IPS-NIHi7 (cell line): ENCODE measurements around the gene RBM14.
A peak's percentile ranks its signal among the peaks of the same experiment; 100 is the strongest.
"Not testable (repeated sequence)": the region's sequence is repeated elsewhere in the genome, so short reads cannot be mapped to it uniquely, and the experiment has no call there.

Experiments used
- DNase-seq: peaks from one replicate; pipeline ENCODE4 v3.0.0; 2012; ENCODE audit warnings: mixed read lengths; ENCODE audit errors: extremely low spot score

Gene RBM14

DNA sequence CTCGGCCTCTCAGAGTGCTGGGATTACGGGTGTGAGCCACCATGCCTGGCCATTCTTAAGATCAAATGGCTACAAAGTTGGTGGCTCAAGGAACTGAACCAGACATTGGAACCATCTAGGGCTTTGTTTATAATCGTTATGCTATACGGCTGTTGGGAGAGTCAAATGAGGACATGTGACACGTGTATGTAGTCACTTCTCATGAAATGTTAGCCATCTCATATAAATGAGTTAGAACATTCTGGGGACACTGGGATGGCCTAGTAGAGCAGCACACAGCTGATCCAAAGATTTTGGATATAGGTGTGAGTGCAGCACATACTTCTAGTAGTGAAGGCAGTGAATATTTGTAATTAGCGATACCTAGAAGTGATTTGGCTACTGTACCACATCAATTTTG is 15.5 kb downstream of the RBM14 start:
- no peak for DNase-seq

DNA sequence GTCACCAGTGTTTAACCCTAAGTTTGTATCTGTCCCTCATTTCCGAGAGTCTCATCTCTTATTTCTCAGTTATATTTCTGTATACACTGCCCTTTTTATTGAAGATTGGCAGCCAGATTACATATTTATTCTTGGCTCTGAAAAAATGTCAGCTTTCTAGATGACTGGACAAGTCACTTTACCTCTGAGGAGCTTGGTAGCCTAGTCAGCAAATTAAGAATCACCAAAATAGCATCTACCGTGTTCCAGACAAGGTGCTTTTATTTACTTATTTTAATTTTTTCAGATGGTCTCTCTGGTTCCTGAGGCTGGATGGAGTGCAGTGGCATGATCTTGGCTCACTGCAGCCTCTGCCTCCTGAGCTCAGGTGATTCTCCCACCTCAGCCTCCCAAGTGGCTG is 16.5 kb downstream of the RBM14 start:
- DNase-seq = no peak

DNA sequence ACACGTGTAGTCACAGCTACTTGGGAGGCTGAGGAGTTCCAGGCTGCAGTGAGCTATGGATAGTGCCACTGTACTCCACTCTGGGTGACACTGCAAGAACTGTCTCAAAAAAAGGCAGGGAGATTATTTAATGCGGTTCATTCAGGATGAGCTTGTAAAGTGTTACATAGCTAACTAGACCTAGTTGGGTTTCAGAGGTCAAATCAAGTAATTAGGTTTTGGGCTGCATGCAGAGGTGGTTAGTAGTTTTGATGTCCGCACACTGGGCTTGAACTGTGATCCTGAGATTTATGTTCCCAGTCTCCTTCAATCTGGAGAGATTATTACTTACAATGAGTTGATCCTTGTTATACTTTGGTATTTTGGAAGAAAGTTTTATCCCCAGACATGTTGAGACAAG is 20.0 kb downstream of the RBM14 start:
- no peak for DNase-seq

DNA sequence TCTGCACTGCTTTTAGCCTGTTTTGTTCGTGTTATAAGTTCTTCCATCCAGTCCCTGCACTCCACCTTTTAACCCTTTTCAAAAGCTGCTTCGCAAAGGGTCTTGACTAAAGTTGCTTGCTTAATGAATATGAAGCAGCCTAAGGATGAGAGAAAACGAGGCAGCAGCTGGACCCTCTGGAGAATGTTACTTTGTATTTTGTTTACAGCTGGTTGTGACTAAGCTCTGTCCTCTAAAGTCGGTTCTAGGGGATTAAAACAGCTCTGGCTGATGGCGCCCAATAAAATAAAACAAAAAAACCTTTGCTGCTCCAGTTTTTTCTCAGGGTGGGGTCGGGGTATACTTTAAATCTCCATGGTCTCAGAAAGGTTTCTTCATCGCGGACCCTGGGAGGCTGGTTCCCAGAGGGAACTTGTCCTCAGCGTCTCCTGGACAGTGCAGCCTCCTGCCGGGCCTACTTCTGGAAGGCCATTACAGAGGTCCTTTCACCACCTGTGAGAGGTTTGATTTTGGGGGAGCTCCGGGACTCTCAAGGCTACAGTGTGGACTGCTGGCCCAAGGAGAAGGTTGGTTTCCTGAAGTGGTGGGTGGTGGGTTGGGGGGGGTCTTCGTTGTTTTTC is 21.2 kb downstream of the RBM14 start:
- DNase-seq = peak; percentile 22

DNA sequence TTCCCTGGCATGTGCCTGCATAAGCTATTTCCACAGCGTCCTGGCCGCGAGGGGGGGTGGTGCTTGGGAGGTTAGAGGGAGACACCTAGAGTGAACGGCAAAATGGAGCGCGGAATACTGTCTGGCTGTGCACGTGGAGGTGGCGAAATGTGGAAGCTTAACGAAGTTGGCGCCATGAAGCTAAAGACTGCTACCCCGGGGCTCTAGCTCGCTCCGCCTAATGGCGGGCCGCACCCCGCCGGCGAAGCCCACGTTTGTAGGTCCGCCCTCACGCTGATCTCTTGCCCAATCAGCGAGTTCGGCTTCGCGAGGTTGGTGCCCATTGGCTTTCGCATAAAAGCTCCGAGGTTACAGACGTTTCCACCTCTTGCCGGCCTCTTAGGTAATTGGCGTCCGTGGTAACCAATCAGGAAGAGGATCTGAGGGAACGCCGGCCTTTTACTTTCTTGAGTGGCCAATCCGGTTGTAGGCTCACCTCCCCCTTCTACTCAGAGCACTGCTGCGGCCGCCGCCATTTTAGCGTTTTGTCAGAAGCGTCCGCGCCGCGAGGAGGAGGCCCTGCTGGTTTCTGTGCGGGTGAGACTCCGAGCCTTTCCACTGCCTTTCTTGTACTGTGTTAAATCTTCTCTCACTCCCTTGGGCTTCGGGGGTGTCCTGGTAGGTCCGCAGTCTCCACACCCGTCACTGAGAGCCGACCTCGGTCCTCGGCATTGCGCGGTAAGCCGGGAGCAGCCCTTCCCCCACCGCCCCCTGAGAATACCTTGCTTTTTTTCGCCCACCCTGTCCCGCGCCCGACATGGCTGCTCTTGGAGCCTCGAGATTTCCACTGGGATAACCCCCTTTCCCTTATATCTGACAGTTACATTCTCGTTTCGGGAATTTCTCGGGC is 22.0 kb downstream of the RBM14 start, which contains the start of gene RBM4:
RBM4 (plus strand) TSS at position 527 of the 889 bp plus-strand sequence. CDS start 1,009 bp downstream, outside the sequence.
- peak; percentile 99 for DNase-seq

DNA sequence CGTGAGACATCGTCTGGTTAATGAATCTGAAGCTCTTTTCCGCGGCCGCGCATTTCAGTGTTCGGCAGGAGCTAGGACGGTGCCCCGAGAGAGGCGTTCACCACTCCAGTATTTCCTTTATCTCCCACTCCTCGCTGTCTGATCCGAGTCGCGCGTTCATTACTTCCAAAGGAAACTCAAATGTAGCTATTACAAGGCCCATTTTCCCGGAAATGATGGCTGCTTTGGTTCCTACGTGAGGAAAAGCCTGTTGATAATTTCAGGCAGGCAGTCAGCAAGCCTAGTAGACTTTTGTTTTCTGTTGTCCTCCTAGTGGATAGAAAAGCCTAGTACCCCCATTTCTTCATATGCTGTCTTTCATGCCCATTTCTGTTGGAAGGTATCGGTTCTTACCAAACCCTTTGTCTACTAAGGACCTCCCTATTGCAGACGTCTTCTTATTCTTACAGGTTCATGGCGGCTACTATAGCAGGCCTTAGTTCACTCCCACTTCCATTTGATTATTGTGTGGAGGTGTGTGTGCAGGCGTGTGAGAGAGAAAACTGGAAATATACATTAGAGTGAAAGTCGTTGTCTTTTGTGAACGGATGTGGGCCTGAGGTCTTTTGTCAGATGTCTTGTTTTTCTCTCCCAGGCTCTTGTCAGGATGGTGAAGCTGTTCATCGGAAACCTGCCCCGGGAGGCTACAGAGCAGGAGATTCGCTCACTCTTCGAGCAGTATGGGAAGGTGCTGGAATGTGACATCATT is 22.8 kb downstream of the RBM14 start:
- DNase-seq = no peak

DNA sequence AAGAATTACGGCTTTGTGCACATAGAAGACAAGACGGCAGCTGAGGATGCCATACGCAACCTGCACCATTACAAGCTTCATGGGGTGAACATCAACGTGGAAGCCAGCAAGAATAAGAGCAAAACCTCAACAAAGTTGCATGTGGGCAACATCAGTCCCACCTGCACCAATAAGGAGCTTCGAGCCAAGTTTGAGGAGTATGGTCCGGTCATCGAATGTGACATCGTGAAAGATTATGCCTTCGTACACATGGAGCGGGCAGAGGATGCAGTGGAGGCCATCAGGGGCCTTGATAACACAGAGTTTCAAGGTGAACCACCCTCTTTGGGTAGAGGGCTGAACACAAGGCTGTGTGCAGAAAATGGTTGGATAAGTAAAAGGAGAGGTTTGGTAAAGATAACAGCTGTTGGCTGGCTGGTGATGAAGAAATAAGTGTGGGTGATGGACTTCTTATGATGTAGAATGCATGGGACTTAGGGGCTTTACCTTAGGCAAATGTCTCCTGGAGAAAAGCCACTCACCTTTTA is 23.4 kb downstream of the RBM14 start:
- not testable (repeated sequence) for DNase-seq

DNA sequence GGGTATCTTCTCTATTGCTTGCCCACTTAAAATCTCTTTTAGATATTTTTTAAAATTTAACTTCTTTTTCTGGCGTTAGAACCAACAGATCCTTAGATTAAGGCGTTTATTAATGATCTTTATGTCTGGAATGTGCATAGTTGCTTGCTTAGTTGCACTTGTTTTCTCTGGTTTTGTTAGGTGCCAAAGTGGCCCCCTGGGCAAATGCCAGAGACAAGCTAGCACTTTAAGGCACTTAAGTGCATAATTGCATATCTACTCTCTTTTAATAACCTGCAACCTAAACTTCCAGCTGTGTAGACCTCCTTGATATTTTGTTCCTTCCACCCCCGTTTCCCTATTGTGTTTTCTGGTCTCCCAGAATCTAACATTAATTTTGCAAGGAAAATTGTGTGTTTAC is 25.4 kb downstream of the RBM14 start:
- DNase-seq = no peak

DNA sequence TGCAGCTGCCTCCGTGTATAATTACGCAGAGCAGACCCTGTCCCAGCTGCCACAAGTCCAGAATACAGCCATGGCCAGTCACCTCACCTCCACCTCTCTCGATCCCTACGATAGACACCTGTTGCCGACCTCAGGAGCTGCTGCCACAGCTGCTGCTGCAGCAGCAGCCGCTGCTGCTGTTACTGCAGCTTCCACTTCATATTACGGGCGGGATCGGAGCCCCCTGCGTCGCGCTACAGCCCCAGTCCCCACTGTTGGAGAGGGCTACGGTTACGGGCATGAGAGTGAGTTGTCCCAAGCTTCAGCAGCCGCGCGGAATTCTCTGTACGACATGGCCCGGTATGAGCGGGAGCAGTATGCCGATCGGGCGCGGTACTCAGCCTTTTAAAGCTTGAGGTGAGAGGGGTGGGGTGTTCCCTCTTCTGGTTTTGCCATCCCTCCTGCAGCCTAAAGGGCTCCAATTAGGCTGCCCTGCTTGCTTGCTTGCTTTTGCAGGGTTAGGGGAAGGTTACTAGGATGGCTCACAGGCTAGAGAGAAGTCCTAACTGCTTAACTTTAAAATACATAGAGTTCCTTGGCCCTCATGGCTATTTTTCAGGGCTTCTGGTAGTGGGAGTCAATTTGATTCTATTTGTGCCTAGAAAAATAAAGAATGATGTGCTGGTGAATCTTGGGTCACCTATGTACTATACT is 27.5 kb downstream of the RBM14 start:
- no peak for DNase-seq

DNA sequence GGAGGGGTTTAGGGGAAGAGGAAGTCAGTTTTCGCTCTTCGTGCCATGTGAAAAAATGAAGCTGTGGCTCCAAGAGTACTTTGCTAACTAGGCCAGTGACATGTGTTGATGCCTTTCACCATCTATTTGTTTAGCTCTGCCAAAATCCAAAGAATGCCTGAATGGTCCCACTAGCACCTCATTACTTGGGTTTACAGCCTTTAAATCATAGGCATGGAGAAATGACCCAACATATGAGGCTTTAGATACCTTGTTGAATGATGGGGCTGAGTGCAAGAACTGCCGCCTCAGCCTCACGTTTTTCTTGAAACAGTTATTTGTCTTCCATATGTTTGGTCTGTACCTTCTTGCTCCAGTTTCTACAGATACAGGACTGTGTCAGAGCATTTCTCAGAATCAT is 30.4 kb downstream of the RBM14 start:
- DNase-seq = no peak

DNA sequence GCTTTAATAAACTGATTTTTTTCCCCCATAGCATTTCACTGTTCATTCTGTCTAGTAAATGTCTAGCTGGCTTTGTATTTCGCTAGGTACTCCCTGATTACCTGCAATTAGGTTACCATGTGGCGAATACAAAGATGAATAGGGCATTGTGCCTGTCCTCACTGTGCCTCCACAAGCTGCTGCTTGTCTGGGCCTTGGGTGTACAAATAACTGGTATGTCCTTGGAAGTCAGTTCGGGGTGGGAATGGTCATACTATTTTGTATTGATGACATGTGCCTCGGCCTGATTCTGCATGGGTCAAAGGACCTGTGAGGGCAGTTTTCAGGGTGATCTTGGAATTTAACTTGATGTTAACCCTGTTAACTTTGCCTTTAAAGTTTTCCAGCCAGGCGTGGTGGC is 33.5 kb downstream of the RBM14 start:
- no peak for DNase-seq

DNA sequence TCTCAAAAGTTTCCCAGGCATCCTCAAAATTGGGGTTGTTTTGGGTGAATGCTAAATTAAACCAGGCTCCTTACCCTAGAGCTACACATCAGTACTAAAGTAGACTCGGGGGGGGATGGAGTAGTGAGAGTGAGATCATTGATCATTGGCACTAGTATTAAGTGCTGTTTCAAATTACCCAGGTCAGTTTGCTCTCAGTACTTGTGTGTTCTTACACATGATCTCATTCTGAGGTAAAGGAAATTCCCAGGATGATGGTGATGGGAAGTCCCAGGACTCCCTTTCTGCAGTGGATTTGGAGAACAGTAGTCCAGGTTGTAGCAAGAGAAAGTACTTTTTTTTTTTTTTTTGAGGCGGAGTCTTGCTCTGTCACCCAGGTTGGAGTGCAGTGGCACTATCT is 34.6 kb downstream of the RBM14 start:
- DNase-seq = no peak

DNA sequence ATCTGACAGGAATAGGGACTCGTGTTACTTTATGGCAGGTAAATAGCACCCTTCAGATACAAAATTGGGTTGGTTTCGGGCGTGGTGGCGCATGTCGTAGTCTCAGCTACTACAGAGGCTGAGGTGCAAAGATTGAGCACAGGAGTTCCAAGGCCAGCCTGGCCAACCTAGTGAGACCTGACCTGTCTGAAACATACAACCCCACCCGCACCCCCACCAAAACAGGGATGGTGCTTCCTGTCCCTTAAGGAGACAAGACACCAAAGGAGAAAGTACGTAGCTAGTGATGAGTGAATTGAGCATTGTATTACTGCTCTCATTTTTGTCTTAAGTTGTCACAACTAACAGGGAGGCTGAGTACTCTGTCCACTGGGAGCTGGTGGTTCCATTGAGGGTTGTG is 36.2 kb downstream of the RBM14 start:
- DNase-seq = no peak

DNA sequence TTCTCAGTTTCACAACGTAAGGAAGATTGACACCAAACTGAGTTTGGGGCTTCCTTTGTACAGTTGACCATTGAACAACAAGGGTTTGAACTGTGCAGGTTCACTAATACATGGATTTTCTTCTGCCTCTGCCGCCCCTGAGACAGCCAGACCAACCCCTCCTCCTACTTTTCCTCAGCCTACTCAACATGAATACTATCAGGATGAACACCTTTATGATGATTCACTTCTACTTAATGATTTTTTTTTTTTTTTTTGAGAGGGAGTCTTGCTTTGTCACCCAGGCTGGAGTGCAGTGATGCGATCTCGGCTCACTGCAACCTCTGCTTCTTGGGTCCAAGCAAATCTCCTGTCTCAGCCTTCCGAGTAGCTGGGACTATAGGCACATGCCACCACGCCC is 36.7 kb downstream of the RBM14 start:
- no peak for DNase-seq

DNA sequence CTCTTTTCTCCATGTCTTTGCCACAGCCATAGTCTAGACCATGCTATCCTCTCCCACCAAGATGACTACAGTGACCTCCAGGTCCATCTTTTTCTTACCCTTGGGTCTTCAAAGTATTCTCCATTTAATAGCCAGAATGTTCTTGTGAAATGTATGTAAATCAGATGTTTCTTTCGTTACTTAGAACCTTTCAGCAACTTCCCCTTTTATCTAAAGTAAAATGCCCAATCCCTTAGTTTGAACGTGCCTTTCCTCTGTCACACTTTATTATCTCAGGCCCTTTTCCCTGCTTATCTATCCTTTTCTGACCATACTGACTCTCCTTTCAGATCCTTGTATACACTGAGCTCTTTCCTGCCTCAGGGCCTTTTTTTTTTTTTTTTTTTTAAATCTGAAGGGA is 43.3 kb downstream of the RBM14 start:
- no peak for DNase-seq

DNA sequence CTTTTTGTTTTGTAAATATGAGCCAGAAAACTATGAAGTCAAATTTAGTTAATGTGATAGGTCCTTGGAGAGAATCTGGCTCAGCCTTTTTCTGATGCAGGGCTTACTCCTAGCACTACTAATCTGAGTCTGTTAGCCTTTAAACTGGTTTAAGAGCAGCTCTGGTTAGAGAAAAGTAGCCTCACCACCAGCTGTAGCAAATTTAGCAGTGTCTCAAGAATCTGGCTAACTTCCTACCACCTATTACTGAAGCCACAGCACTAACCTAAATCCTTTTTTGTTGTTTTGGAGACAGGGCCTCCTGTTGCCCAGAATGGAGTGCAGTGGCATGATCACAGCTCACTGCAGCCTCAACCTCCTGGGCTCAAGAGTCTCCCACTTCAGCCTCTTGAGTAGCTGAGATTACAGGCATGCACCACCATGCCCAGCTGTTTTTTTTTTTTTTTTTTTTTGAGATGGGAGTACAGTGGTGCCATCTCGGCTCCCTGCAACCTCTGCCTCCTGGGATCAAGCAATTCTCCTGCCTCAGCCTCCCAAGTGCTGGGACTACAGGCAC is 47.4 kb downstream of the RBM14 start:
- no peak for DNase-seq

DNA sequence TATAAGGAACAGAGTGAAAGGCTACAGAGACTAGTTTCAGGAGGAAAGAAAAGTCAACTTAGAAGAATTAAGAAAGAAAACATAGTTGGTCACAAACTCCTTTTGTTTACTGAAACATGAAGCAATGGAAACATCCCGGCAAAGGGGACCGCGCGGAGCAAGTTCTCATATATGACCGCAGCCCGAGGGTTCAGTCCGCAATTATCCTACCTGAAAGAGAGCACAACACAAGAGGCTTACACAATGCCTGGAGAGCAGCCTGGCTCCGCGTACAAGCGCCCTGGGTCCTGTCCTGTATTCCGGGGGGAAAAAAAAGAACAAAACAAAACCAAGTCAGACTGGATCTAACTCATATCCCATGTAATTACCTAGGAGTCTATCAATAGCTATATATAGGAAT is 48.9 kb downstream of the RBM14 start:
- DNase-seq = no peak

DNA sequence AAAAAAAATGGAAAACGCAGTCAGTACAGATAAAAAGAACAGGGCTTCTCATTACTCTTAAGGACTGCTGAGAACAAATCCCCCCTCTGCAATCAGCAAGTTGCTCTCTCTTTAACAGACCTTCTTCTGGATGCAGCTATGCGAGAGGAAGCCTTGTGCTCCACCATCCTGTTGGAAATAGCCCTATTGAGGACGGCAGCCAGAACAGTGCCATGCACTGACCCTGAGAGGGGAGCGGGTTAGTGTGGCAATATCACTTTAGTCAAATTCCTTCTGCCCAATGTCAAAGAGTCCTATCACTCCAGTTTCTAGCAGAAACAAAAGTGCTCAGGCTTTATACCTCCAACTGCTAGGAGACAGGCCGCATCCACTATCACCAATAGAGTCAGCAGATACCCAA is 54.4 kb downstream of the RBM14 start:
- DNase-seq = no peak

DNA sequence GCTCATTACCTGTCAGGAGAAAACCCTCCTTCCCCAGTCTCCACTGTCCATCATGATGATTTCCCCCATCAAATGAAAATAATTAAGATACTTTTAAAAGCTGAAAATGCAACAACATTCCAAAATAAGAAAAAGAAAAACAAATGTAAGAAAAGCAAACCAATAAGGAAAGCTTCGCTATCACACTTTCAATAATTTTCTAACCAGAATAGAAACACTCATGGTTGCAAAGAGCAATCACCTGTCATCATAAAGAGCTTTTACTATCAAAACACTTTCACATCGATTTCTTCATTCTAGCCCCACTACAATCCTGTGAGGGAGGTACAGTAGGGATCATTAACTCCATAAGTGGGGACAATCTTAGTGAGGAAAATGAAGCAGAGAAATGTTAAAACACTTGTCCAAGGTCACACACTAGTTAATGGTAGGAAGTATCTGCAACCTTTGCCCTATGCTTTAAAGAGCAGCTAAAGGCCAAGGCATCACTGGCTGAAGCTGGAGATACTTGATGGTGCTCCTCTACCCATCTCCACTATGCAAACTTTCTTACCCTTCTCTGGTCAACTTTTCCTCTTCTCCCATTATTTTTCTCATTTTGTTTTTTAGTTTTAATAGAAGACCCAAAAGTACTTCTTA is 58.7 kb downstream of the RBM14 start:
- no peak for DNase-seq

DNA sequence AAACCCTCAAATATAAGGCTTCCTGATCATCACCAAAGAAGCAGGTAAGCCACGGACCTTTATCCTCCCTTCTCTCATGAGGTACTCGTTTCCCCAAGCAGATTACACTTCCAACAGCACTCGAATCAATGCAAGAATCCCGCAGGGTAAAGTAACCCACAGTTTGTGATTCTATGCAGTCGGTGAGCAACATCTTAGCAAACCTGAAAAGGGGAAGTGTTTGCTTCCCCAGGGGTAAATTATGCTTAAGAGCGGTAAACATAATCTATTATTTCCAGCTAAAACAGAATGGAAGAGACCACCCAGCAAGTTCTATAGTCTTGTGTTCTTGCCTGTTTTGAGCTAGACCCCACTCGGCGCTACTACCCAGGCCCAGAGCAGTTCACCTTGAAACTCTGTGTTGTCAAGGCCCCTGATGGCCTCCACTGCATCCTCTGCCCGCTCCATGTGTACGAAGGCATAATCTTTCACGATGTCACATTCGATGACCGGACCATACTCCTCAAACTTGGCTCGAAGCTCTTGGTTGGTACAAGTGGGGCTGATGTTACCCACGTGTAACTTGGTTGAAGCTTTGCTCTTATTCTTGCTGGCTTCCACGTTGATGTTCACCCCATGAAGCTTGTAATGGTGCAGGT is 60.0 kb downstream of the RBM14 start:
- DNase-seq = no peak
